Fibroblast of skin of scalp (primary cell): Measurements from ENCODE around the gene DPYSL5.

ENCODE experiments used
- DNase-seq: peaks from one replicate; pipeline ENCODE4 v3.0.0-alpha.2; 2013

The DPYSL5 gene

DNA sequence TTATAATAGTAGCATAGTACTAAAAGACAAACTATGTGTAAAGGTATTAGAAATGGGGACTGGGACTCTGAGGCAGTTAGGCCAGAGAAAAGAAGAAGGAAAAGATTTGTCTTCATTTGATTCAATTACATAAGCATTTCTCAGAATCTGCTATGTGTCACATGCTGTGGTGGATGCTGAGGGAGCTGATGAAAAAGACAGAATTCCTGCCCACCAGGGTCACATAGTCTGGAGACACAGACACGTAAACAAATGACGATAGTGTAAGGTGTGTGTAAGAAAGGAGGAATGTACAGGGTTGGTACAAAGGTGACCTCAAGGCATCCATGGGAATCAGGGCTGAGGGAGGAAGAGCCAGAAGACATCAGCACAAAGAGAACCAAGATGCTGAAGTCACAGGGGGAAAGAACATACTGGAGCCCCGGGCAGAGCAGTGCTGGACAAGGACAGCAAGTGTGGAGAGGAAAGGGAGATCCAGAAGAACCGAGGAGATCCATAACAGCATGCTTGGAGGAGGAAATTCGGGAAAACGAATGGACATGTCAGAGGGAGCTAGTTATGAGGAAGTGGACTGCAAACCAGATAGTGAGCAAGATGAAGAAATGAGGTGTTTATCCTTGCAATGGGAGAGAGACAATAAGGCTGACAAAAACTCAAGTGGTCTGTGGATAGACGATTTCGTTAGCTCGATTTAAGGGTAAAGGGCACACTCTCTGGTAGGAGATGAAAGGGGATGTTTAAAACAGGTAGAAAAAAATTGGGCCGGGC, 121.3 kb downstream of the DPYSL5 start:
- DNase-seq, result no peak

DNA sequence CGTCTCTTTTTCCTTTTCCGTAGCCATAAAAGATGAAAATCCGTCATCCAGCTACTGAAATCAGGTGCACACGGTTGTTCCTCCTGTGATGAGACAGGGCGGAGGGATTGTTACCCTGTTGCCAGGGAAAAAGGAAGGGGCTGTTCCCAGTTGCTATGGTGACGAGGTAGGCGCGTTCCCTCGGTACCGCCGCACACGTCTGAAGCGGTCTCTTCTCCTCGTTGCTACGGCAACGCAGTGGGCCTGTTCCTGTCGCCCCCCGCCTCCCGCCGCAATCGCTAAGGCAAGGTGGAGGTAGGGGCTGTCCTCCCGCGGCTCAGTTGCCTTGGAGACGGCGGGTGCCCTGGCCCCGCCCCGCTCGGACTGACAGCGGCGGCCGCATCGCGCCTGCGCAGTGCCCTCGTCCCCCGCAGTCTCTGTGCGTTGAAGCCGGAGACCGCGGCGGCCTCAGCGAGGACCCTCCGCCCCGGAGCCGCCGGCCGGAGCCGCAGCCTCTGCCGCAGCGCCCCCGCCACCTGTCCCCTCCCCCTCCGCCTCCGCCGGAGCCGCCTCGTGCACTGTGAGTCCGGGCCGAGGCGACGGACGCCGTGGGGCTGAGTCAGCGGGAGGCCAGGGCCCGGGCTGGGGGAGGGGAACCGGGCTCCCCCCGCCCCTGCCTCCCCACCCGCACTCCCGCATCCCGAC, 122.5 kb downstream of the DPYSL5 start, which contains the start of gene MAPRE3:
Gene MAPRE3, plus strand, starts transcription at position 394 of the 684 bp plus-strand sequence. CDS start 51,582 bp downstream, outside the sequence.
- peak; percentile 60 for DNase-seq

DNA sequence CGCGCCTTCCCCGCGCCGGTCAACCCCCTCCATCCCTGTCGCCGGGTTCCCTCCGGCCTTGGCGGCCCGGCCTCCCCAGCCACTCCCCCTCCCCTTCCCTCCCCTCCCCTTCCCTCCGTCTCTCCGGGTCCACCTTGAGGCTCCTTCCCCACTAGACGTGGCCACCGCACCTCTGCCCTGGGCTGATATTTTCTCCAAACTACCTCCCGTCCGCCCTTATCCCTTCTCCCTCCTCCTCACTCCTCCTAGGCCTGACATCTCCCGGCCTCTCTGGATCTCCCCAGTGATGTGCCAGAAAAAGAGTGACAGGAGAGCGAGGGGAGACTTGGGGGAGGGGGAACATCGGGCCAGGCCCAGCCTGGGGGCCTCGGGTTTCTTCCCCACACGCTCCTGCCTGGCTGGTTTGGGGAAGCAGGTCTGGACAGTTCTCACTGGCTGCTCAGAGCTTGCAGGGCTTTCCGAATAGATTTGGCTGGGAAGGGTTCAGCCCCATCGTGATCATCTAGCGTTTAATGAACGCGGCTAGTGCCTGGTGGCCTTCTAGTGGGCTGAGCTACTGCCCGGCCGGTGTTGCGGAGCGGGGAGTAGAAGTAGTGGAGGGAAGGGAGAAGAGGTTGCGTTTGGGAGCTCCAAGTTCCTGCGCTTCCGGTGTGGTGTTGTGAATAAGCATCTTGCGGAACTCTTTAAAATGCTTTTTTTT, 123.1 kb downstream of the DPYSL5 start:
- no peak for DNase-seq

DNA sequence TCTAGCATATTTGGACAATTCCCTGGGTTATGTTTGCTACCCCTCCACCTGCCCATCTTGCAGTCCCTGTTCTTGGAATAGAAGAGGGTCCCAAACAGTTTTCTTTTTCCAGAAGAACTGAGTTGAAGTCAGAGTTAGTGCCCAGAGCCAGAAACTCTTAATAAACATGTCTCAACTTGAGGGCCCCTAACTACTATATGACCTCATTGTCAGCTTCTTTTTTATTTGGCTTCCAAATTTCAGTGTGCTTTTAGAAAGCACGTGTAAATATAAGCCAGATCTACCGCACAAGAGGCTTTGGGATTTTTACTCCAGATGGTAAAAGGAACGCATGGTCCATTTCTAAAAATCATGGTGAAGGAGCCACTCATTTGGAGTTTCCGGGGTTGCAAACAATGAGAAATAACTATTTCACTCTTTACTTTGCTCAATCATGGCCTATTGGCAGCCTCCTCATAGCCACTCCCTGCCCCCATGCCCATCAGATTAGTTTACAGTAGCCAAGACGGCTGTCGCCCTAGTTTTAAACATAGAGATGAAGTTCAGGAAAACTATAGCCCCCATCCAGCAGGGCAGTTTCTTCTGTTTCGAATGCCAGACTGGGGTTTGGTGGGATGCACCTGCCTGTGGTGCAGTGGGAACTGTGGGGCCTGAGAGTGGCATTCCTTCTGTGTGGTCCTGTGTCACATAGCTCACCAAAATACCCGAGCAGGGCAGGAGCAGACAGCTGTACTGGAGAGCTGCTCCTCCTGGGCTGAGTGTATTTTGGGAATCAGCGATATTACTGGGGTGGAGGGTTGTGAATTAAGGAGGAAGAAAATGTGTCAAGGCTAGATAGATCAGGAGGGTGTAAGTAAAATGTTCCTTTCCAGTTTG, 124.2 kb downstream of the DPYSL5 start:
- no peak for DNase-seq

DNA sequence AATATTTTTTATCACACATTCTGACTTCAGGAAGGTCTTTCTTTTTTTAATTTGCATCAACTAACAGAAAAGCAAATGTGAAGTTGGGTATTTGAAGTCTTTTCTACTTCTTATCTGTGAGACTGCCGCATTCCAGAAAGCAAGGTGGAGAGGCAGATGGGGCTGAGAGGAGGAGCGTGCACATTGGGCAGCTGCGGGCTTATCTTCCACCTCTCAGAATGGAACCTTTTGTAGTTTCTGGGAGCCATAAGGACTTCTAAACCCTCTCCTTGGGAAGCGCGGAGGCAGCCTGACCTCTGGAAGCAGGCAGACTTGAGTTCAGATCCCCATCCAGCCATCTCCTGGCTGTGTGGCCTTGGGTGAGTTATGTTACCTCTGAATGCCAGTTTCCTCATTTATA, 126.4 kb downstream of the DPYSL5 start:
- no peak for DNase-seq

DNA sequence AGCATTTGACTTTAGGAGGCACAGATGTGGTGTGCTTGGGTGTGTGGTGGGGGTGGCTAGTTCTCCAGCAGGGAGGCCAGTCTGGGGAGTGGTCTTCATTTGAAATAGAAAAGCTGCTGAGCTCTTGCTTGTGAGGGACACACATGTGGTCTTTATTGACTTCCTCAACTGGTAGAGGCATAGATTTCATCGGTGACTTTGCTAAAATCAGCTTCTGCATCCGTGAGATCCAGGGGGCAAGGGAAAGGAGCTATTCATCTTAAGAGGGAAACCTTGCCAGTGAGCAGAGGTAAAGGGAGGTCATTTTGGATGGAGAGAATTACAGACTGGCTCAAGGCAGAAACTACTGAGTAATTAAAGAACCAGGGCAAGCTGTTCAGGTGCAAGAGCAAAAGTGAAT, 127.2 kb downstream of the DPYSL5 start:
- no peak for DNase-seq

DNA sequence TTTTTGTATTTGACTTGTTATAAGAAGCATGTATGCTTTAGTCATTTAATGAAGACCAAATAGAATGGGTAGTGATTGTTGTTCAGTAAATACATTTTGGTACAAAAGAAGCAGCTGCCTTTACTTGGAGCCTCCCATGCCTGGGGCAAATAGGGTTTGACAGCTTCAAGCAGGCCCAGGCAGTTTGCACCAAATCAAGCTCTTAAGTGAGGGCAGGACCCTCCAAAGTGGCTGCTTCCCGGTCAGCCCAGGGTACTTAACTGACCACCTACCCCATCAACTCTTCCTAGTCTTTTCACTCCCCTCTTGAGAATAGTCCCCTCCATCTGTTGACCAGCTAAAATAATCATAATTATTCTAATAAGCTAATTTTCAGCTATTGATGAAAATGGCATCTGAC, 127.7 kb downstream of the DPYSL5 start:
- DNase-seq, result no peak

DNA sequence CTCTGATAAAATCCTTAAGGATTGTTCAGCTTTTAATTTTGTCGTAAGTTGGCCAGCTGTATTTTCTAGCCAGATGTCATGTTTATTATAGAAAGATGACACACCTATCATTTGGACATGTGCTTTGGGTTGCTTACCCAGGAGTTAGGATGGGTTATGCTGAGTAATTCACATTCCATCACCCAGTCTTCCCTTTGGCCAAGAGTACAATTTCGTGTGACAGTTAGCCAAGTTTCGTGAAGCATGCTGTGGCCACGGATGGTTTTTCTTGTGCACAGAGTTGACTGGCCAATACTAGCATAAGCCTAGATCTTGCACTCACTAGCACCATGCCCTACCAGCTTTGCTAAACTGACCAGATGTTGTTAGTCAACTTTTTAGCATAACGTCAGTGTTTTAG, 128.3 kb downstream of the DPYSL5 start:
- DNase-seq, result no peak

DNA sequence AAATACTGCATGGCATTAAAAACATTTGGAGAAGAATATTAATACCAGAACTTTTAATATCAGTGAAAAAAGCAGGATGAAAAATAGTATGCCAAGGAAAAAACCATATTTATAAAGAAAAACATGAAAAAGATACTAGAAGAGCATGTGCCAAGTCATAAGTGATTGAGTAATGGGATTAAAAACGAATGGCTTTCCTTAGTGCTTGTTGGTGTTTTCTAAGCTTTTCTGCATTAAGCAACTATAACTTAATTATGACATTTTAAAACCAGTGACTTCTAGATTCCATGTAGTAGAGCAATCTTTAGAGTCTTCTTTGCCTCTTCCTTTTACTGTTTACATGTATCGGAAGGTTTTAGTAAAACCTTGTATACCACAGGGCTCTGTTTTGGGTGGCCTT, 129.1 kb downstream of the DPYSL5 start:
- no peak for DNase-seq

DNA sequence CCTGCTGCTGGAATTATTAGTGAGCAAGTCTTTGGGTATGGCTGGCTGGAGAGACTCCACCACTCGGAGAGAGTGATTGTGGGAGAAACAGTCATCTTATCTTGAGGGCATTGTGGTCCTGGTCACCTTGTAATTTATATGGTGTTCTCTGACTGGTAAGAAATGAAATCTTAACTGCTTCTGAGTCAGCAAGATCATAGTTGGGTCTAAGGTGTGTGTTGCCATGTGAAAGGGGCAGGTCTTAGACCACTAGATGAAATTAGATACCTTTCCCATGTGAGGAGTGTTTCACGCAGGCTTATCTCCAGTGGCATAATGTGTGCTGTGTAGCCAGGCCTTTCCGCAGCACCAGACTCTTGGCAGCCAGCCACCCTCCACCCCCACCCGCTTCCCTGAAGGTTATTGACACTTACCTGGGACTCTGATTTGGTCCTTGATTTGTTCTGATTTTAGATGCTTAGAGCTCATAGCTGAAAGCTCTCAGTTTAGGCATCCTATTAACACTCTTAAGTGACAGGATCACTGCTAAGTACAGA, 130.2 kb downstream of the DPYSL5 start:
- no peak for DNase-seq

DNA sequence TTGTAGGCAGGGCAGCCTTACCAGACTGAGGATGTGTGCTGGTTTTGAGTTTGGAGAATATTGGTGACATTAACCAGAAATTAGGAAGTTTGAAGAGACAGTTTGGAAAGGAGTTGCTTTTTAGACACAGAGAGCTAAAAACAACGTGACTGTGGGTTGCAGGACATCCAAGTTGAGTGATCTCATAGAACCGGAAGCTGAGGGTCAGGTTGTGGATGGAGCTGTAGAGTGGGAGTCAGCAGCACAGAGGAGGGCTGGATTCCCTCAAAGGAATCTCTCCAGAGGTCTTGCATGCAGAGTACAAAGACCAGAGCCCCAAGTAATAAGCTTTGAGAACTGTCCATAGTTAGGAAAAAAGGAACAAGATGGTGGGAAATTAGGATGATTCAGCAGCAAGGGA, 131.8 kb downstream of the DPYSL5 start:
- DNase-seq, result no peak

DNA sequence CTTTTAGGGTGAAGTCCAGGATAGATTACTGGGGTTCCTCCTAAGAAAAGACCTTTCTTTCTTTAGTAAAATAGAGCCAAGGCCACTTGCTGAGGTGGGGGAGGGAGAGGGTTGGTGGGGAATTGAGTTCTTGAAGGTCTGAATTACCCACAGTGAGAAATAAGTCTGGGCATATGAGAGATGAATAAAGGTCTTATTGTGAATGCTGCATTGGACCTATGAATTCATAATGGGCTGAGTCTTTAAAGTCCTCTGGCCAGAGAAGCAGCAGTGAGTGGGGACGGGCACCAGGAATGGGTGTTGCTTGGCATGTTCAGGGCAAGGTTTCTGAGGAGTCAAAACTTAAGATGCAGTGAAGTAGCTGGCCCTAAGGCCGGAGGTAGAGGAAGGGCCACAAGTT, 133.0 kb downstream of the DPYSL5 start:
- DNase-seq, result no peak

DNA sequence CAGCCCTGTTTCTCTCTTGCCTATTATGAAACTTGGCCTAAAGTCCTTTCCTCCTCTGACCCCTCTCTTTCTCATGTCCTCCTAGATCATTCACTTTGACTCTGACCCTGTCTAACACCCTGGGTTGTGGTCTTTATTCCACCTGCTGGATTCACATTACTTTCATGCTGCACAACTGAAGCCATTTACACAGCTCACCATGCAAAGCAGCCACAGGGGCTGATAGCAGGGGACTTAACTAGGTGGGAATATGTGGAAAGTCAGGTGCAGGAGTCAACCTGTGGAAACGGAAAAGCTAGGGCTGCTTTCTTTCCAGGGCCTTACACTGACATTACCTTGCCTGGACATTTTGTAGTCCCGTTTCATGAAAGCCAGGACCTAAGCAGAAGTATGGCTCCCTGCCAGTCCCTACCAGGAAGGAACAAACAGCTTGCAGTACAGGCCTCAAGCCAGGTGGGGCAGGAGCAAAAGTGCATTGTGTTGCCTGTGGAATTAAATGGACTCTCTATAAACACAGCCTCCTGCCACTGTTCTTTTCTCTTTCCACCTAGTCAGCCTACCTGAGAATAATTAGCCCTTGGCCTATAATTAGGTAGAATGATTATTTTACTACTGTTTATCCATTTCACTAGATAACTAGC, 134.3 kb downstream of the DPYSL5 start:
- no peak for DNase-seq

DNA sequence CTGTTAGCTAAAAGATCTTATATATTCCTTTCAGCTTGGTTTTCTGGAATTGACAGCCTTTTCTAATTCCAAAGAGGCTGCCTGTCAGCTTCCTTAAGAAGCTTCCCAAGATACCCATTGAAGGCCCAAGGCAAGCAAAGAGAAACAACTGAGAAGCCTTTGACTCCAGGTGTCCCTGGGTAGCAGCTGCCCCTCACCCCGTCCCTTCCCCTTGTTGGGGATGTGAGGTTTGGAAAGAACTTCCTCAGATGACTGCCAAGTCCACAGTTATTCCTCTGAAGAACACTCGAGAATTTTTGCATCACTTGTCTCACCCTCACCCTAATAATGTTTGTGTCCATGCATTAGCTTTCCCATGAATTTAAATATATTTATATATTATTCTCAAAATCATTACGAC, 135.8 kb downstream of the DPYSL5 start:
- no peak for DNase-seq

DNA sequence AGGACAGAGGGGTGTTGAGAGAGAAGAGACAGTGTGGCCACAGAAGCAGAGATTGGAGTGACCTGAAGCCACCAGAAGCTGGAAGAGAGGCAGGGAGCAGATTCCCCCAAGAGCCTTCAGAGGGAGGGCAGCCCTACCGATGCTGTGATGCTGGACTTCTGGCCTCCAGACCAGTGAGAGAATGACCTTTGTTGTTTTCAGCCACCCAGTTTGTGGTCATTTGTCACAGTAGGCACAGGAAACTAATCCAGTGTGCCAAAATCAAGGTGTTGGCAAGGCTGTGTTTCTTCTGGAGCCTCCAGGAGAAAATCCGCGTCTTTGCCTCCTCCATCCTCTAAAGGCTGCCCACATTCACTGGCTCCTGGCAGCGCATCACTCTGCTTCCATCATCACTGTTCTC, 137.9 kb downstream of the DPYSL5 start:
- no peak for DNase-seq

DNA sequence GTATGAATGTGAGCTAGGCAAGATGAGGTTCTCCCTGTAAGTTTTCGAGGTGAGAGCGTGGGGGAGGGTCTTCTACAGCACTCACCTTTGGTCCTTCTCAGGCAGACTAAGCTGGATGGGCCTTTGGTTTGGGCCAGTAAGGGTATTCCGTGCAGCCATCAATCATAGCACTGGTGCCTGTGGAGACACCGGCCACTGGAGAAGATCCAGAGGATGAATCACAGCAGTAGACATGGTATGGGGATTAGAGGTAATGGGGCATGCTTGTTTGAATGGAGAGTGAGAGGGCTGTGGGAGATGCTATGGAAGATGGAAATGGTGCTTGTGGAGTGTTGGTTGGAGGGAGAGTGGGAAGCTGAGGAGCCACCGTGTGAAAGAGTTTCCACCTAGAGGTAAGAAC, 138.6 kb downstream of the DPYSL5 start:
- no peak for DNase-seq

DNA sequence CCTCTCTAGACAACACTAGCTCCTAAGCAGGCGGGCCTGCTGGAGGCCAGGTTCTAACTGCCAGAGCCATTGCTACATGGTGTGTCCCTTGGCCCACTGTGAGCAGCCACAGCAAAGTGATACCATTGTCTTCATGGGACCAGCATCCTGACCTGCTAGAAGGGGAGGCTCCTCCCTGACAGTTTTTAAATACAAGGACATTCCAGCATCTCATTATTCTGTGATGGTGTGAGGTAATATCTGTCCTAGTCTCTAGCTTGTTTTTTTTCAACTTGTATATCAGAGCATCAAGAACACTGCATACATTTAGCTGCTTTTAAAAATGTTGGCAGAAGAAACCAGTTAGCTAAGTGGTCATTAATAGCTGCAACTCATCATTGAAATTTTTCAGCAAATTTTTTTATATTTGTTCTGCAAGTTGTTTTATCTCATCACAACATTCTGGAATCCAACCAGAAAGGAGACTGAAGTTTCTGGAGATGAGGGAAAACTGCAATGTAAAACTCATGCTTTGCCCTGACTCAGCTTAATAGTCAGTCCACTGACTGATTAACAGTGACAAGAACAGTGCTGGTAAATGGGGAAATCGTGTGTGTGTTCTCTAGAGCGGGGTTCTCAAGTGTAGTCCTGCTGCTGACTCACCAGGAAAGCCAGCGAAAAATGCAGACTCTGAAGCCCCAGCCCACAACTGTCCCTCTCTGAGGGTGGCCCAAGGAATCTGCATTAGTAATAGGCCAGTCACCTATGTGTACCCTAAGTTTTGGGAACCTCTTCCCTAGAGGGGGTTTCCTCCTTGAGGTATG, 140.3 kb downstream of the DPYSL5 start:
- peak; percentile 63 for DNase-seq

DNA sequence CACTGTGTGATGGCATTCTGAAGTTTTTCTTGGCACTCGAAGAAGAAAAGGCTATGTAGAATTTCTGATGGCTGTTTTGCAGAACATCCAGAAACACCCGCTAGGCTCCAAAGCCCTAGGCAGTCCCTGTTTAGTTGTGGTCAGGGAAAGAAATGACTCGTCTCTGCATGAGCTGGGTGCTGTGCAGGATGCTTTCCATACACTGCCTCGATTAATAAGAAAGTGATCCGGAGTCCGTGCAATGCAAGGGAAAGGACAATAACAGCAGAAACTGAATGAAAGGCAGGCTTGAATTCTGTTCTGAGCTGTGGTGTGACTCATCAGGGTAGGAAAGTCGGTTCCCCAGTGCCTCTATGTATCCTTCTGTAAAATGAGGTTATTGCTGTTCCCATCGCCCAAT, 141.2 kb downstream of the DPYSL5 start:
- peak; percentile 53 for DNase-seq

DNA sequence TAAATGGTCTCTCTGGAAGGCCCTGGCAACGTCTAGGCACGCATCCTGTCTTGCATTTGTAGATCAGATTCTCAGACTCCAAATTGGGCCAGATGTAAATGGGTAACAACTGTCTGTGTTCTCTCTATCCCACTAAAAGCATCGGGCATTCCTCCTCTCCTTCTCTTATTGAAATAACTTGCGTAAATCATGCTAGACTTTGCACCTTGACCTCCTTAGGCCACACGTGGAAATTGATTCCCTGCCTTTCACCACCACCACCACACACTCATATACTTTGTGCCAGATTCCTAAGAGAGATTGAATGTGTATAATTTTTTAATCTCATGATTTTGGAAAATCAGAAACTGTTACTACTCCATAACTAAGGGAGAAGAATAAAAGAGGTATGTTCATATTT, 143.8 kb downstream of the DPYSL5 start:
- no peak for DNase-seq

DNA sequence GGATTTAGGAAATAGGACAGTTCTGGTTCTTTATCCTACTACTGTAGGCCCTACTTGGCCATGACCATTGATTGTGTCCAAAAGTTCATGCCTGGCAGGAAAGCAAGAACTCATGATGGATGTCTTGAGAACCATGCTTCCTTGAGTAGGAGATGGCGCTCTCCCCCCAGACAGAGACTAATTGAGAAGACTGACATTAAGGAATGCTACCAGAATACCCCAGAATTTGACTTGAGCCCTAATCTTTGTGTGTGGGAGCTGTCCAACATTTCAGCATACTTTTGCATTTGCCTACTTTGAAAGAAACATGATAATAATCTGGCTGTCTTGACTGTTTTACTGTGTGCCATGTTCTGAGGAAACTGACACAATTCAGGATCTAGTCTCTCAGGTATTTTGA, 145.8 kb downstream of the DPYSL5 start:
- no peak for DNase-seq

DNA sequence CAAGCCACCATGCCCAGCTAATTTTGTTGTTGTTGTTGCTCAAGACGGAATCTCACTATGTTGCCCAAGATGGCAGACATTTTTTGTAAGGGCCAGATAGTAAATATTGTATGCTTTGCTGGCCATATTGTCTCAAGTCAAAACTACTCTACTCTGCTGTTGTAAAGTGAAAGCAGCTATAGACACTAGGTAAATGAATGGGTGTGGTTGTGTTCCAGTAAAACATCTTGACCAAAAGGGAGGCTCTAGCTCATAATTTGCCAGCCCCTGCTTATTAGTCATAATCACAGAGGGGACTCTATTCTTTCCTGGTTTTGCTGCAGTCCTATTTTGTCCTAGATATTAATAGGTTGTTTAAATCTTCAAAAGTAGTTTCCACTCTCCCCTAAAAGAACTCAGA, 147.1 kb downstream of the DPYSL5 start:
- DNase-seq, result no peak
